Subcutaneous adipose tissue (tissue), 4 donors: Measurements from ENCODE around the gene SYCP2L. TPM values are rescaled to one million over a fixed set of nuclear protein-coding genes. Genes with fewer than 3 reads are reported as not detected.

Experiments
- total RNA-seq, 4 donors: library from RNA; depleted of rRNA; stranded (reverse); fragments of >200 nt; gene quantifications; one replicate each; pipeline ENCODE4 v1.1.0, GENCODE V29; 2016
- TF ChIP-seq, protein P1 (sequence below): fragments of 450-650 bp; IDR thresholded peaks from one replicate; pipeline ENCODE4 v1.5.1; 2016; ENCODE audit warnings: low read depth, mild to moderate bottlenecking, control low read depth, antibody characterized with exemption, moderate library complexity

The SYCP2L gene
- total RNA-seq, 4 donors from 2014 or later, result 1.0 to 4.6 (median 3.3) TPM

DNA sequence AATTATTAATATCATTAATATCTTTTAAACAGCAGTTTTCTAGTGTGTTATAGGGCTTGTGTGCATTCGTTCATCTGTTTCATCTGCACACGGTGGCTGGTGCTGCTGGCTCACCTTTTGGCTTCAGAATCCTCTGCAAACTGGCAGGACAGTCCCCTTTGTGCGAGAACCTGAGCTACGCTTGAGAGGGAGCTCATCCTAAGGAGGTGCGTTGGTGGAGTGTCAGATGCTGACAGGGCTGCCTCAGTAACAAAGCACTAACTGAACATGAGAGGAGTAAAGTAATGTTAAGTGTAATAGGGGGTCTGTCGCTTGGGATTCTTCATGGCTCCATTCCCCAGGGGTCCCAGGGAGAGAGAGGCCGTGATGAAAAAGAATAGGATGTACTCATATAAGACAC lies 134.9 kb downstream of the SYCP2L start:
- TF ChIP-seq, protein P1, sequence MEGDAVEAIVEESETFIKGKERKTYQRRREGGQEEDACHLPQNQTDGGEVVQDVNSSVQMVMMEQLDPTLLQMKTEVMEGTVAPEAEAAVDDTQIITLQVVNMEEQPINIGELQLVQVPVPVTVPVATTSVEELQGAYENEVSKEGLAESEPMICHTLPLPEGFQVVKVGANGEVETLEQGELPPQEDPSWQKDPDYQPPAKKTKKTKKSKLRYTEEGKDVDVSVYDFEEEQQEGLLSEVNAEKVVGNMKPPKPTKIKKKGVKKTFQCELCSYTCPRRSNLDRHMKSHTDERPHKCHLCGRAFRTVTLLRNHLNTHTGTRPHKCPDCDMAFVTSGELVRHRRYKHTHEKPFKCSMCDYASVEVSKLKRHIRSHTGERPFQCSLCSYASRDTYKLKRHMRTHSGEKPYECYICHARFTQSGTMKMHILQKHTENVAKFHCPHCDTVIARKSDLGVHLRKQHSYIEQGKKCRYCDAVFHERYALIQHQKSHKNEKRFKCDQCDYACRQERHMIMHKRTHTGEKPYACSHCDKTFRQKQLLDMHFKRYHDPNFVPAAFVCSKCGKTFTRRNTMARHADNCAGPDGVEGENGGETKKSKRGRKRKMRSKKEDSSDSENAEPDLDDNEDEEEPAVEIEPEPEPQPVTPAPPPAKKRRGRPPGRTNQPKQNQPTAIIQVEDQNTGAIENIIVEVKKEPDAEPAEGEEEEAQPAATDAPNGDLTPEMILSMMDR, result no peak

DNA sequence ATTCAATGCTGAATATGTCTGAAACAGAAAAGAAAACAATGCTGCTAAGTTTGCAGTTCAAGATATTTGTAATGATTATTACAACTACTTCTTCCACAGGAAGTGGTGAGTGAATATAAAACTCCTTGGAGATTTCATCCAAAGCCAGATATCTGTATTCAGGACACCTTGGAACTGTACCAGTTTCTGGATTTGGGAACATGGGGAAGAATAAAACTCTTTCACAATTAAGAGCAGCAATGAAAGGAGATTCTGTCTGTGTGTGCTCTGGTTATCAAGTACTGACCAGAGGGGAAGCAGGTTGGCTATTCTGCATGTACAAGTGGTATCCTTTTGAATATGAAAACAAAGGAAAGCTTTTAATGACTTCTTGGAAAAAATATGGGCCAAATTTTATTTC lies 136.2 kb downstream of the SYCP2L start:
- TF ChIP-seq, protein P1, result no peak

Other genes starting within 250 kb of the SYCP2L start
- 1 to 10 TPM in 1 of 4 donors, not detected in 3; 1.3 TPM for gene C6orf52, start 192.4 kb upstream of the SYCP2L start, total RNA-seq
- gene PAK1IP1, start 192.1 kb upstream of the SYCP2L start, total RNA-seq, result 10 to 100 TPM in 2 of 4 donors, 1 to 10 TPM in 2; 5.8 to 23.8 (median 10.0) TPM
- gene TMEM14C, start 164.0 kb upstream of the SYCP2L start, total RNA-seq, result 100 to 1,000 TPM; 140 to 178 (median 166) TPM
- gene TMEM14B, start 139.2 kb upstream of the SYCP2L start, total RNA-seq, result 10 to 100 TPM; 67.7 to 93.4 (median 89.6) TPM
- gene MAK, start 48.5 kb upstream of the SYCP2L start, total RNA-seq, result under 1 TPM in 2 of 4 donors, not detected in 2; 0.33 to 0.34 TPM
- gene GCM2, start 5.0 kb upstream of the SYCP2L start, total RNA-seq, result not detected
- 1 to 10 TPM in 1 of 4 donors, under 1 TPM in 2, not detected in 1; 0.19 to 1.6 (median 0.44) TPM for gene ELOVL2, start 157.3 kb downstream of the SYCP2L start, total RNA-seq
- gene SMIM13, start 206.8 kb downstream of the SYCP2L start, total RNA-seq, result 1 to 10 TPM; 4.0 to 9.9 (median 6.7) TPM
- under 1 TPM in 3 of 4 donors, not detected in 1; 0.17 to 0.65 (median 0.44) TPM for gene ERVFRD-1, start 224.7 kb downstream of the SYCP2L start, total RNA-seq